GM12874 (cell line): Measurements from ENCODE around the gene HAUS8.

Experiments used
- CTCF ChIP-seq: IDR thresholded peaks from 2 replicates; pipeline ENCODE4 v1.5.1; 2011; ENCODE audit warnings: low read depth, mild to moderate bottlenecking, control low read depth, low read length, moderate library complexity; ENCODE audit not compliant: insufficient read depth

HAUS8 gene

GRCh38 chr19:17069193-17069592 is 6.1 kb downstream of the HAUS8 start:
- TF ChIP-seq CTCF, result 0 out of 2 replicates have a peak, but pooled peaks have one; percentile 4

GRCh38 chr19:17063428-17063827 is 11.8 kb downstream of the HAUS8 start:
- TF ChIP-seq CTCF, result no peak

GRCh38 chr19:17061691-17062090 is 13.6 kb downstream of the HAUS8 start:
- TF ChIP-seq CTCF, result no peak

GRCh38 chr19:17061205-17061604 is 14.0 kb downstream of the HAUS8 start:
- no peak for TF ChIP-seq CTCF

GRCh38 chr19:17060802-17061201 is 14.4 kb downstream of the HAUS8 start:
- no peak for TF ChIP-seq CTCF

GRCh38 chr19:17058236-17058635 is 17.0 kb downstream of the HAUS8 start:
- no peak for TF ChIP-seq CTCF

GRCh38 chr19:17055636-17056035 is 19.6 kb downstream of the HAUS8 start:
- no peak for TF ChIP-seq CTCF

- TF ChIP-seq CTCF, result no peak
Measured at GRCh38 chr19:17054746-17055145, 20.5 kb downstream of the HAUS8 start.
